Nephron (organoid): ENCODE measurements around the gene OR51F2.
"Not testable (repeated sequence)": the region's sequence is repeated elsewhere in the genome, so short reads cannot be mapped to it uniquely, and the experiment has no call there.

ENCODE experiments used
- H3K27ac Mint-ChIP-seq, 3 experiments: 2 replicates each; pipeline ENCODE4 v1.8.0; 2020; ENCODE audit warnings: mixed read lengths in 3 of 3, mild to moderate bottlenecking in 2 of 3, moderate library complexity in 1 of 3
- H3K27me3 Mint-ChIP-seq: 2 replicates; pipeline ENCODE4 v1.8.0; 2021; ENCODE audit warnings: low read depth, mild to moderate bottlenecking, moderate library complexity, mixed read lengths
- H3K36me3 Mint-ChIP-seq: 2 replicates; pipeline ENCODE4 v1.8.0; 2020; ENCODE audit warnings: low read depth, mixed read lengths
- H3K4me1 Mint-ChIP-seq: 2 replicates; pipeline ENCODE4 v1.8.0; 2020; ENCODE audit warnings: mixed read lengths
- H3K4me3 Mint-ChIP-seq, 3 experiments: 2 replicates each; pipeline ENCODE4 v1.8.0; 2020; ENCODE audit warnings: mild to moderate bottlenecking in 3 of 3, mixed read lengths in 3 of 3, moderate library complexity in 2 of 3
- H3K9me3 Mint-ChIP-seq: 2 replicates; pipeline ENCODE4 v1.8.0; 2020; ENCODE audit warnings: mixed read lengths
- TF ChIP-seq, protein P1 (sequence below), 3 experiments: fragments of 200-600 bp; sonication (generic); IDR thresholded peaks; one replicate each; pipeline ENCODE4 v1.5.0; 2021; ENCODE audit warnings: antibody characterized with exemption in 3 of 3; ENCODE audit not compliant: unreplicated experiment in 3 of 3

The OR51F2 gene, protein sequence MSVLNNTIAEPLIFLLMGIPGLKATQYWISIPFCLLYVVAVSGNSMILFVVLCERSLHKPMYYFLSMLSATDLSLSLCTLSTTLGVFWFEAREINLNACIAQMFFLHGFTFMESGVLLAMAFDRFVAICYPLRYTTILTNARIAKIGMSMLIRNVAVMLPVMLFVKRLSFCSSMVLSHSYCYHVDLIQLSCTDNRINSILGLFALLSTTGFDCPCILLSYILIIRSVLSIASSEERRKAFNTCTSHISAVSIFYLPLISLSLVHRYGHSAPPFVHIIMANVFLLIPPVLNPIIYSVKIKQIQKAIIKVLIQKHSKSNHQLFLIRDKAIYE

DNA sequence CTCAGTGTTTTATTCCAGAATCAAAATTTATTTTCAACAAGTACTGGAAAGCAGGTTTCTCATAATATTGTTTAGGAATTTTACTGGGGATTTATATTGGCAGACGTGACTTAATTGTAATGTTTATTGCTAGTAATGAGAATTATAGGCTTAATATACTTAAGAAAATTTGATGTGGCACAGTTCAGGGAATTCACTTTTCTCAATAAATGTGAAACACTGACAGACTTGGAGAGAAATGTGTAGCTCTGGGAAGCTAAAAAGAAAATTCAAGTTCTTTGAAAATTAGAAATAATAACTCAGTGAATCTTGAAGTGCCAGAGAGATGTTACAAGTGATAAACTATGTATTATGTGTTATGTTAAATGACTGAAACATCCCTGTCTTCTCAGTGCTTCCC lies at the start of gene OR51F2:
OR51F2 (plus strand) TSS at position 301 of the 400 bp plus-strand sequence. CDS start 101 bp downstream, outside the sequence.
- Mint-ChIP-seq H3K36me3 (no peaks in the 10 kb centered on the region), H3K27me3 (no peaks in the 10 kb centered on the region), H3K27ac (no peak within 1 kb of the TSS), H3K4me1 (no peaks in the 10 kb centered on the region), H3K9me3 (no peaks in the 10 kb centered on the region), H3K4me3 (no peak within 1 kb of the TSS)
- TF ChIP-seq, protein P1, sequence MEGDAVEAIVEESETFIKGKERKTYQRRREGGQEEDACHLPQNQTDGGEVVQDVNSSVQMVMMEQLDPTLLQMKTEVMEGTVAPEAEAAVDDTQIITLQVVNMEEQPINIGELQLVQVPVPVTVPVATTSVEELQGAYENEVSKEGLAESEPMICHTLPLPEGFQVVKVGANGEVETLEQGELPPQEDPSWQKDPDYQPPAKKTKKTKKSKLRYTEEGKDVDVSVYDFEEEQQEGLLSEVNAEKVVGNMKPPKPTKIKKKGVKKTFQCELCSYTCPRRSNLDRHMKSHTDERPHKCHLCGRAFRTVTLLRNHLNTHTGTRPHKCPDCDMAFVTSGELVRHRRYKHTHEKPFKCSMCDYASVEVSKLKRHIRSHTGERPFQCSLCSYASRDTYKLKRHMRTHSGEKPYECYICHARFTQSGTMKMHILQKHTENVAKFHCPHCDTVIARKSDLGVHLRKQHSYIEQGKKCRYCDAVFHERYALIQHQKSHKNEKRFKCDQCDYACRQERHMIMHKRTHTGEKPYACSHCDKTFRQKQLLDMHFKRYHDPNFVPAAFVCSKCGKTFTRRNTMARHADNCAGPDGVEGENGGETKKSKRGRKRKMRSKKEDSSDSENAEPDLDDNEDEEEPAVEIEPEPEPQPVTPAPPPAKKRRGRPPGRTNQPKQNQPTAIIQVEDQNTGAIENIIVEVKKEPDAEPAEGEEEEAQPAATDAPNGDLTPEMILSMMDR (IDR thresholded peaks at IDR 0.05; ENCODE audit: unreplicated experiment in 3 of 3): no peak

DNA sequence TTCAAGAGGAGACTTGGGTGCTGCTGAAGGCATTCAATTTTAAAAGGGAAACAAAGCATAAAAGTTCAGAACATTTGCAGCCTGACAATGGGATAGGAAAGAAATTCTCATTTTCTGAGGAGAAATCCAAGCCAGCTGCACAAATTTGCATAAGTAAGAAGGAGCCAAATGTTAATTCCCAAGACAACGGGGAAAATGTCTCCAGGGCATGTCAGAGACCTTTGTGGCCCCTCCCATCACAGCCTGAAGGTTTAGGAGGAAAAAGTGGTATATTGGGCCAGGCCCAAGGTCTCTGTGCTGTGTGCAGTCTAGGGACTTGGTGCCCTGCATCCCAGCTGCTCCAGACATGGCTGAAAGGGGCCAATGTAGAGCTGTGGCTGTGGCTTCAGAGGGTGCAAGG lies 38.7 kb upstream of the OR51F2 start:
- no peak overlapping the region for H3K27ac Mint-ChIP-seq
- no peaks in the 10 kb centered on the region for H3K36me3 Mint-ChIP-seq
- peaks cover 3% of the 10 kb centered on the region for H3K27me3 Mint-ChIP-seq
- H3K4me1 Mint-ChIP-seq: no peaks in the 10 kb centered on the region
- H3K9me3 Mint-ChIP-seq: peaks cover 17% of the 10 kb centered on the region
- TF ChIP-seq, protein P1 (IDR thresholded peaks at IDR 0.05; ENCODE audit: unreplicated experiment in 3 of 3): no peak
- H3K4me3 Mint-ChIP-seq: no peak overlapping the region

DNA sequence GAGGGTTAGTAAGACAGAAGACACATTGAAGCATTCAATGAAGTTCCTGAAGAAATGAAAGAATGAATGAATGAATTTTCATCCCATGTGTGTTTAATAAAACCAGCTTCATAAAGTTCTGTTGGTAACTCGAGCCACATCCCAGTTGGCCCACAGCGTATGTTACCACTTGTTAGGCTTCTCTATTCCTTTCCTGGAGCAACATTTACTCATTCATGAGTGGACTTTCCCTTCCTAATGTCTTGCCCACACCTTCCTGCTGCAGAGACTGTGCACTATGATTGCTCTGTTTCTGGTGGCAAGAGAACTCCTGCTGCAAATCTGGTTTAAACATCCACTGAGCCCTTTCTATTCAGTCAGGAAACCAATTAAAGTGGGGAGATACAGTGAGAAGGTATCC lies 23.9 kb upstream of the OR51F2 start:
- Mint-ChIP-seq H3K9me3 (no peaks in the 10 kb centered on the region), H3K4me3 (no peak overlapping the region), H3K27me3 (no peaks in the 10 kb centered on the region), H3K4me1 (no peaks in the 10 kb centered on the region), H3K27ac (no peak overlapping the region), H3K36me3 (no peaks in the 10 kb centered on the region)
- TF ChIP-seq, protein P1 (IDR thresholded peaks at IDR 0.05; ENCODE audit: unreplicated experiment in 3 of 3): no peak

DNA sequence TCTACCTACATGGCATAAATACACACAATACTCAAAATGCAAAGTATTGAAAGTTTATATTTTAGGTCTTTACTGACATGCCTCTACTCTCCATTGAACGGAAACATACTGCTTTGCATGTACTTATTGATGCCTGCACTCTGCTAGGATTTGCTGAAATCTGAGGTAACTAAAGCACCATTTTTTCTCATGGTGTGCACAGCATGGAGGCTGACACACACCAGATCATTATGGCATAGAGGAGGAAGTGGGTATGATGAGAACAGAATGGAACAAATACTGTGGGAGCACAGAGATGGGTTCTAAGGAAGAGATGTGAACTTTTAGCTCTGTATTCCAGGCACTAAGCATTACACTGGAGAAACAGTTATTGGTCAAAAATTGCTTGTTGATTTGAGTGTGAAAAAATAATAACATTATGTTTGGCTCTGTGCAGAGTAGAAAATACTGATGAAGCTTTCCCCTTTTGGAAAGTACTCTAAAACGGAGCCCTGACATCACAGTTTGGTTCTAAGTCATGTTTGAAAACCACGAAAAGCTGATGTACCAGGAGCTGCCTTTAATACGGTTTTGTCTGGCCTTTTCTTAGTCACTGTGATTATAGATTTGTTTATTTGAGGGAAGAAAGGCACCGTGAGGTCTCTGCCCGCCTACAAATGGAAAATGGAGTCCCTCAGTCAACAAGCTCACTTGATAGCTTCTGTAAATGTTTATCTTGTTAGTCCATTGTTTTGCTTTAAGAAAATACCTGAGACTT lies 22.5 kb upstream of the OR51F2 start:
- Mint-ChIP-seq H3K4me3 (no peak overlapping the region), H3K27me3 (no peaks in the 10 kb centered on the region), H3K27ac (no peak overlapping the region), H3K9me3 (no peaks in the 10 kb centered on the region), H3K4me1 (no peaks in the 10 kb centered on the region), H3K36me3 (no peaks in the 10 kb centered on the region)
- TF ChIP-seq, protein P1 (IDR thresholded peaks at IDR 0.05; ENCODE audit: unreplicated experiment in 3 of 3): no peak

DNA sequence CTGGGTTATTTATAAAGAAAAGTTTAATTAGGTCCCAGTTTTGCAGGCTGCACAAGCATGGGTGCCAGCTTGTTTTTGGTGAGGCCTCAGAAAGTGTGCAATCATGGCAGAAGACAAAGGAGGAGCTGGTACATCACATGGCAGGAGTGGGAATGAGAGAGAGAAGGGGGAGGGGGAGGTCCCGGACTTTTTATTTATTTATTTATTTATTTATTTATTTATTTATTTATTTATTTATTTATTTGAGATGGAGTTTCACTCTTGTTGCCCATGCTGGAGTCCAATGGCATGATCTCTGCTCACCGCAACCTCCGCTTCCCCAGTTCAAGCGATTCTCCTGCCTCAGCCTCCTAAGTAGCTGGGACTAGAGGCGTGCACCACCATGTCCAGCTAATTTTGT lies 19.8 kb upstream of the OR51F2 start:
- not testable (repeated sequence) for H3K27me3 Mint-ChIP-seq, H3K36me3 Mint-ChIP-seq, H3K4me1 Mint-ChIP-seq, H3K9me3 Mint-ChIP-seq, H3K4me3 Mint-ChIP-seq, H3K27ac Mint-ChIP-seq

DNA sequence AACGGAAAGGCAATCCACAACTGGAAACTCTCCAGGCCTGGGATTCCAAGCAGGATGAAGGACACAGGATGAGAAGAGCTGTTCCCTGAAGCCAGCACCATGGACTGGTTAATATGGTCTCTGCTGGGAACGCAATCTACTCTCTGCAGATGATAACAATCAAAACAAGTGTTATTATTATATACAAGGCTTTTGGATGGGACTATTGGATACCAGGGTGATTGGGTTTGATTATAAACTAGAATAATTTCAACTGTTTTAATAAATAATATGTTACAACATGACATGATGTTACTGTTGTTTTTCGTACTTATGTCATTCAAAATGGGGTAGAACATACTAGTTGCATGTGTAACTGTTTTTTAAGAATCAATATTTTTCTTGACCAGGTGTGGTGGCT lies 16.8 kb upstream of the OR51F2 start, which contains the start of gene OR52R1:
OR52R1 (minus strand) TSS at position 101 of the 400 bp plus-strand sequence; CDS start at position 101, 0 bp downstream.
- H3K9me3 Mint-ChIP-seq: no peaks in the 10 kb centered on the region
- H3K36me3 Mint-ChIP-seq: no peaks in the 10 kb centered on the region
- no peaks in the 10 kb centered on the region for H3K4me1 Mint-ChIP-seq
- no peaks in the 10 kb centered on the region for H3K27me3 Mint-ChIP-seq
- TF ChIP-seq, protein P1 (IDR thresholded peaks at IDR 0.05; ENCODE audit: unreplicated experiment in 3 of 3): no peak
- H3K4me3 Mint-ChIP-seq: no peak within 1 kb of the TSS
- no peak within 1 kb of the TSS for H3K27ac Mint-ChIP-seq
